CD14-positive monocyte (primary cell): ENCODE results near the gene MXI1. TPM values are rescaled to one million over a fixed set of nuclear protein-coding genes. Genes with fewer than 3 reads are reported as not detected.

Experiments
- DNase-seq, 3 donors: peaks; one replicate each; pipeline ENCODE4 v3.0.0-alpha.2; 2011 to 2022
- H2AFZ ChIP-seq: 2 replicates; pipeline ENCODE4 v1.6.0; 2012; ENCODE audit warnings: mild to moderate bottlenecking, low read depth, low read length, inconsistent platforms; ENCODE audit not compliant: insufficient read depth, poor library complexity, severe bottlenecking
- H3K27ac ChIP-seq, 2 donors: 1 replicate in 1 of 2; 2 replicates in 1 of 2; pipeline ENCODE4 v1.5.1; 2012 to 2013; ENCODE audit warnings: low read length in 2 of 2, control low read depth in 1 of 2, inconsistent platforms in 1 of 2, low read depth in 1 of 2, mild to moderate bottlenecking in 1 of 2
- H3K27me3 ChIP-seq, 2 donors: one replicate each; pipeline versions ENCODE4 v1.6.0 to v1.6.1; 2011 to 2013; ENCODE audit warnings: low read length in 2 of 2; ENCODE audit not compliant: control insufficient read depth in 2 of 2, insufficient read depth in 2 of 2
- H3K36me3 ChIP-seq, 2 donors: replicated peaks in 1 of 2; 1 replicate in 1 of 2; 2 replicates in 1 of 2; pipeline versions ENCODE4 v1.5.1 to v1.6.1; 2012 to 2013; ENCODE audit warnings: low read length in 2 of 2, control low read depth in 1 of 2, inconsistent platforms in 1 of 2, mild to moderate bottlenecking in 1 of 2; ENCODE audit not compliant: insufficient read depth in 2 of 2, control insufficient read depth in 1 of 2
- H3K4me1 ChIP-seq, 2 donors: 1 replicate in 1 of 2; 2 replicates in 1 of 2; pipeline versions ENCODE4 v1.5.1 to v1.6.1; 2012 to 2013; ENCODE audit warnings: low read length in 2 of 2, control low read depth in 1 of 2, inconsistent platforms in 1 of 2, mild to moderate bottlenecking in 1 of 2, moderate library complexity in 1 of 2; ENCODE audit not compliant: insufficient read depth in 2 of 2, control insufficient read depth in 1 of 2
- H3K4me2 ChIP-seq: replicated peaks from 2 replicates; pipeline ENCODE3; 2012; ENCODE audit warnings: low read length, moderate library complexity, mild to moderate bottlenecking; ENCODE audit not compliant: poor library complexity, severe bottlenecking; ENCODE audit errors: extremely low read depth
- H3K4me3 ChIP-seq, 3 experiments: fragments of 200-600 bp in 1 of 3; sonication (generic) in 1 of 3; replicated peaks in 1 of 3; 1 replicate in 2 of 3; 2 replicates in 1 of 3; pipeline ENCODE4 v1.5.1; 2011 to 2013; ENCODE audit warnings: low read length in 3 of 3, mild to moderate bottlenecking in 3 of 3, control low read depth in 2 of 3, low read depth in 2 of 3, inconsistent platforms in 1 of 3, moderate library complexity in 1 of 3
- H3K79me2 ChIP-seq: 2 replicates; pipeline ENCODE4 v1.6.0; 2012; ENCODE audit warnings: mild to moderate bottlenecking, control low read depth, inconsistent platforms, low read length, moderate library complexity; ENCODE audit not compliant: insufficient read depth
- H3K9ac ChIP-seq: 2 replicates; pipeline ENCODE4 v1.6.0; 2017; ENCODE audit warnings: low read length, mild to moderate bottlenecking; ENCODE audit not compliant: insufficient read depth, poor library complexity, severe bottlenecking
- H3K9me3 ChIP-seq, 2 donors: replicated peaks in 1 of 2; 1 replicate in 1 of 2; 2 replicates in 1 of 2; pipeline versions ENCODE4 v1.5.1 to v1.6.1; 2012 to 2013; ENCODE audit warnings: low read length in 2 of 2, control low read depth in 1 of 2; ENCODE audit not compliant: control insufficient read depth in 1 of 2, insufficient read depth in 1 of 2
- H4K20me1 ChIP-seq: 2 replicates; pipeline ENCODE4 v1.6.0; 2012; ENCODE audit warnings: mild to moderate bottlenecking, low read length, control low read depth, moderate library complexity; ENCODE audit not compliant: insufficient read depth
- H3K27ac Mint-ChIP-seq, 7 donors: one replicate each; pipeline ENCODE4 v1.8.0; 2020; ENCODE audit warnings: mild to moderate bottlenecking in 7 of 7, mixed read lengths in 7 of 7, moderate library complexity in 6 of 7, inconsistent platforms in 2 of 7
- H3K27me3 Mint-ChIP-seq, 3 donors: one replicate each; pipeline ENCODE4 v1.8.0; 2021 to 2022; ENCODE audit warnings: low read depth in 3 of 3, mild to moderate bottlenecking in 3 of 3, mixed read lengths in 3 of 3, moderate library complexity in 3 of 3, inconsistent platforms in 1 of 3
- H3K36me3 Mint-ChIP-seq, 2 donors: one replicate each; pipeline ENCODE4 v1.8.0; 2020; ENCODE audit warnings: mixed read lengths in 2 of 2, inconsistent platforms in 1 of 2, mild to moderate bottlenecking in 1 of 2
- H3K4me1 Mint-ChIP-seq: one replicate; pipeline ENCODE4 v1.8.0; 2020; ENCODE audit warnings: mild to moderate bottlenecking, mixed read lengths
- H3K4me3 Mint-ChIP-seq, 2 donors: one replicate each; pipeline ENCODE4 v1.8.0; 2020; ENCODE audit warnings: mild to moderate bottlenecking in 2 of 2, mixed read lengths in 2 of 2, moderate library complexity in 1 of 2
- H3K9me3 Mint-ChIP-seq, 7 donors: one replicate each; pipeline ENCODE4 v1.8.0; 2020 to 2022; ENCODE audit warnings: mixed read lengths in 7 of 7, mild to moderate bottlenecking in 6 of 7, moderate library complexity in 6 of 7, inconsistent platforms in 2 of 7
- WGBS: methylation state at CpG from one replicate; pipeline ENCODE4 v1.1.5; 2013; ENCODE audit warnings: missing lambda C conversion rate; ENCODE audit not compliant: insufficient coverage; 5-methylcytosine and 5-hydroxymethylcytosine counted together
- intact Hi-C, 2 donors: fragments of 100-400 bp; cut with micrococcal nuclease; formaldehyde crosslinking; loops; one replicate each; pipeline versions ENCODE4 v1.15.0 to v1.15.1; 2023
- polyA plus RNA-seq, 3 donors: library from polyadenylated mRNA; depleted of rRNA in 1 of 3; unstranded in 2 of 3; stranded (reverse) in 1 of 3; fragments of 300-500 nt in 2 of 3; fragments of >200 nt in 1 of 3; fragmentation: Illumina TruSeq in 2 of 3; gene quantifications; 1 replicate in 2 of 3; 2 replicates in 1 of 3; pipeline ENCODE4 v1.2.3, GENCODE V29; 2012 to 2021
- TF ChIP-seq, protein P1 (sequence below): fragments of 200-600 bp; IDR thresholded peaks from one replicate; pipeline ENCODE4 v1.8.0; 2022; ENCODE audit warnings: antibody characterized with exemption, mild to moderate bottlenecking

The MXI1 gene
- polyA plus RNA-seq, 3 donors, result 13.1 to 25.7 (median 21.6) TPM

DNA sequence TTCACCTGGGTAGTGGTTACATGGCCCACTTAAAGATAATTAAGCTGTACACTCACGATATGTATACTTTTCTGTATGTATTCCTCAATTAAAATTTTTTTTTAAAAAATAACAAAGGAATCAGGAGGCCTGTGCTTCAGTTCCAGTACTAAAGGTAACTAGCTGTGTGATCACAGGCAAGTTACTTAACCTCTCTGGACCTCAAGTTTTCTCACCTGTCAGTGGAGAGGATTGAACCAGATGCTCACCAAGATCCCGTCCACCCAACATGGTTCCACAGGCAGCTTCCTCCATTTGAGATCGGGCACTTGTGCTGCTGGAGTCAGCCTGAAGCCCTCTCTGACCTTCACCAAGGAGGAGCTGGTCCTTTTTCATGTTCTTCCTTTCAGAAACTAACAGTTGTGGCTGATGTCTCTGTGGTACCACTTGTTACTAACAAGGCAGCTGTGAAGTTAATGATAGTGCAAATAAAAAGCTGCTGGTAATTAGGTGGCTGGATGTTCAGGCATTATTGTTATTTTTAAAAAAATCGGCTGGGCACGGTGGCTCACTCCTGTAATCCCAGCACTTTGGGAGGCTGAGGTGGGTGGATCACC lies 126.8 kb downstream of the MXI1 start:
- DNase-seq, result no peak
- H3K36me3 ChIP-seq, result no peaks in the 10 kb centered on the region
- H3K4me2 ChIP-seq, result no peak overlapping the region
- Mint-ChIP-seq H3K4me3 (no peak overlapping the region), H3K9me3 (peaks cover 14 to 32% (median 28%) of the 10 kb centered on the region in 7 donors), H3K4me1 (peaks cover 5% of the 10 kb centered on the region), H3K27me3 (no peaks in the 10 kb centered on the region), H3K36me3 (no peaks in the 10 kb centered on the region), H3K27ac (no peak overlapping the region)
- H3K9ac ChIP-seq, result no peak overlapping the region
- no peak overlapping the region for H2AFZ ChIP-seq
- no peaks in the 10 kb centered on the region for H3K4me1 ChIP-seq
- 43% methylated on average over 2 of the region's 5 CpGs for WGBS
- no peaks in the 10 kb centered on the region for H3K27me3 ChIP-seq
- H3K4me3 ChIP-seq, result no peak overlapping the region
- TF ChIP-seq, protein P1, sequence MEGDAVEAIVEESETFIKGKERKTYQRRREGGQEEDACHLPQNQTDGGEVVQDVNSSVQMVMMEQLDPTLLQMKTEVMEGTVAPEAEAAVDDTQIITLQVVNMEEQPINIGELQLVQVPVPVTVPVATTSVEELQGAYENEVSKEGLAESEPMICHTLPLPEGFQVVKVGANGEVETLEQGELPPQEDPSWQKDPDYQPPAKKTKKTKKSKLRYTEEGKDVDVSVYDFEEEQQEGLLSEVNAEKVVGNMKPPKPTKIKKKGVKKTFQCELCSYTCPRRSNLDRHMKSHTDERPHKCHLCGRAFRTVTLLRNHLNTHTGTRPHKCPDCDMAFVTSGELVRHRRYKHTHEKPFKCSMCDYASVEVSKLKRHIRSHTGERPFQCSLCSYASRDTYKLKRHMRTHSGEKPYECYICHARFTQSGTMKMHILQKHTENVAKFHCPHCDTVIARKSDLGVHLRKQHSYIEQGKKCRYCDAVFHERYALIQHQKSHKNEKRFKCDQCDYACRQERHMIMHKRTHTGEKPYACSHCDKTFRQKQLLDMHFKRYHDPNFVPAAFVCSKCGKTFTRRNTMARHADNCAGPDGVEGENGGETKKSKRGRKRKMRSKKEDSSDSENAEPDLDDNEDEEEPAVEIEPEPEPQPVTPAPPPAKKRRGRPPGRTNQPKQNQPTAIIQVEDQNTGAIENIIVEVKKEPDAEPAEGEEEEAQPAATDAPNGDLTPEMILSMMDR, result no peak
- H3K79me2 ChIP-seq, result no peaks in the 10 kb centered on the region
- intact Hi-C loops, result no loop called here
- peaks cover 17 to 39% of the 10 kb centered on the region in 2 donors for H3K9me3 ChIP-seq
- no peaks in the 10 kb centered on the region for H4K20me1 ChIP-seq
- no peak overlapping the region for H3K27ac ChIP-seq

- no peak overlapping the region for H3K4me2 ChIP-seq
- DNase-seq, result peak in 1 of 3 donors; percentile 16
- no peaks in the 10 kb centered on the region for H3K36me3 ChIP-seq
- Mint-ChIP-seq H3K27me3 (no peaks in the 10 kb centered on the region), H3K36me3 (no peaks in the 10 kb centered on the region), H3K9me3 (peaks cover 8 to 18% (median 16%) of the 10 kb centered on the region in 7 donors), H3K4me1 (peaks cover 6% of the 10 kb centered on the region), H3K27ac (no peak overlapping the region), H3K4me3 (no peak overlapping the region)
- H3K4me1 ChIP-seq, result no peaks in the 10 kb centered on the region
- H4K20me1 ChIP-seq, result no peaks in the 10 kb centered on the region
- H3K27me3 ChIP-seq, result no peaks in the 10 kb centered on the region
- H2AFZ ChIP-seq, result no peak overlapping the region
- H3K4me3 ChIP-seq, result no peak overlapping the region
- intact Hi-C loops, result no loop called here
- 33% methylated on average over 1 of the region's 7 CpGs for WGBS
- TF ChIP-seq, protein P1, result no peak
- no peak overlapping the region for H3K9ac ChIP-seq
- no peak overlapping the region for H3K27ac ChIP-seq
- H3K9me3 ChIP-seq, result peaks cover 12 to 26% of the 10 kb centered on the region in 2 donors
- no peaks in the 10 kb centered on the region for H3K79me2 ChIP-seq
These were observed 128.1 kb downstream of the MXI1 start for GRCh38 chr10:110335314-110336064.
